NCI-H2196 (cell line): ENCODE measurements around the gene TXNDC12.
A peak's percentile ranks its signal among the peaks of the same experiment; 100 is the strongest.
"Not testable (repeated sequence)": the region's sequence is repeated elsewhere in the genome, so short reads cannot be mapped to it uniquely, and the experiment has no call there.

ENCODE experiments used
- DNase-seq: peaks from one replicate; lab custom pipeline; 2025; ENCODE audit not compliant: unreplicated experiment; lab: John Stamatoyannopoulos, UW

TXNDC12 gene

GRCh38 chr1:52049337-52049736 is 5.7 kb downstream of the TXNDC12 start:
- DNase-seq = not testable (repeated sequence)

GRCh38 chr1:52045666-52046195 is 9.3 kb downstream of the TXNDC12 start:
- not testable (repeated sequence) for DNase-seq

DNA sequence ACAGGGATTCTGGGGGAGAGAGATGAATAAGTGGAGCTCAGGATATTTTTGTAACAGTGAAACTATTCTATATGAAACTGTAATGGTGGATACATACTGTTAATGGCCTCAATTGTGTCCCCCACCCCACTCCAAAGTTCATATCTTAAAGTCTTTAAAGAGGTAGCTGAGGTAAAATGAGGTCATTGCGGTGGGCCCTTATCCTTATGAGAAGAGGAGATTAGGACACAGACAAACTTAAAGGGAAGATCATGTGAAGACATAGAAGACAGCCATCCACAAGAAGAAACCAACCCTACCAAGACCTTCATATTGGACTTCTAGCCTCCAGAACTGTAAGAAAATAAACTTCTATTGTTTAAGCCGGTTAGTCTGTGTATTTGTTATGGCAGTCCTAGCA is 9.8 kb downstream of the TXNDC12 start:
- DNase-seq = no peak

GRCh38 chr1:52041551-52042185 is 13.3 kb downstream of the TXNDC12 start:
- no peak for DNase-seq

- DNase-seq = no peak
Observed at GRCh38 chr1:52037909-52038308, 17.1 kb downstream of the TXNDC12 start.

DNA sequence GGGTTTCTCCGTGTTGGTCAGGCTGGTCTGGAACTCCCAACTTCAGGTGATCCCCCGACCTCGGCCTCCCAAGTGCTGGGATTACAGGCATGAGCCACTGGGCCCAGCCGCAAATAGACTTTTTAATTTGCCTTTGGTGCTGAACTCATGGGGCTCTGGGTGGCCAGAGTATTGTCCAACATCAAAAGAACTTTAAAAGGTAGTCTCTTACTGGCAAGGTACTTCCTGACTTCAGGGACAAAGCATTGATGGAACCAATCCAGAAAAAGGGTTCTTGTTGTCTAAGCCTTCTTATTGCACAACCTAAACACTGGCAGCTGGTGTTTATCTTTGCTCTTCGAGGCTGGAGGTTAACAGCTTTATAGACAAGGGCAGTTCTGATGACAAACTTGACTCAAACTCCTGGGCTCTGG is 17.6 kb downstream of the TXNDC12 start:
- DNase-seq = peak; percentile 82

- no peak for DNase-seq
Observed at GRCh38 chr1:52034050-52034384, 21.0 kb downstream of the TXNDC12 start.

- DNase-seq = peak; percentile 93
Observed at GRCh38 chr1:52033190-52034049, 21.6 kb downstream of the TXNDC12 start, which contains the start of gene KTI12. Gene KTI12 (minus strand): TSS chr1:52033810. CDS start chr1:52033761, 49 bp downstream.

- DNase-seq = no peak
Observed at GRCh38 chr1:52032785-52033131, 22.2 kb downstream of the TXNDC12 start.

GRCh38 chr1:52032124-52032784 is 22.7 kb downstream of the TXNDC12 start:
- no peak for DNase-seq

- not testable (repeated sequence) for DNase-seq
Observed at GRCh38 chr1:52028839-52029238, 26.2 kb downstream of the TXNDC12 start.

GRCh38 chr1:52028328-52028727 is 26.7 kb downstream of the TXNDC12 start:
- DNase-seq = no peak

DNA sequence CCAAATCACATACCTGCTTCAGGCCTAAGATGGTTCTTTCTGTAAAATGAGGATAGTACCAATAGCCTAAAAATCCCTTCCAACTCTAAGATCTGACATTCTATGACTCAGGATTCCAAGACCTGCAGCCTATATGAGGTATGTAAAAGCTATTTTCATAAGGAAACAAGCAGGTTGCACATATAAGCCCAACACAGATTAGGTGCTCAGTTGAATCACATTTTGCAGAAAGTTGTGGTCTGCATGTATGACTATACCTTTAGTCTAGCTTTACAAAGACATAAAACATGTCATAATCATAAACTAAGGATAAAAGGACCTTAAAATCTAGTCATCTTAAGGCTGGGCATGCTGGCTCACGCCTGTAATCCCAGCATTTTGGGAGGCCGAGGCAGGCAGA is 28.7 kb downstream of the TXNDC12 start:
- DNase-seq = no peak

DNA sequence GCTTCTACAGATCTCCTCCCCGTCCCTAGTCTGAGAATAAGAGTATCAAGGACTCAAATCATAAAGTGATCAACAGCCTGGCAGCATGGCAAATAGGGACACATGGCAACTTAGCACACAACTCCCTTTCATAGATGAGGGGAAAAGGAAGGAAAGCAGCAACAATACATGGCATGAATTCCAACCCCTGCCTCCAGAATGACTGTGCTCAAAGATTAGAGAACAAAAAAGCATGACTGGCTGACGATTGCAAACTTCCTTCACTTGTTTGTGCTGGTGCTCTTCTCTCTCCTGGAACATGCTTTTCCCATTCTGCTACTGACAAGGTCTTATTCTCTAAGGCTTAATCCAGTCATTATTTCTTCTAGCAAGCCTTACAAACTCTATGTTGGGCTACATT is 32.9 kb downstream of the TXNDC12 start:
- no peak for DNase-seq

- no peak for DNase-seq
Observed at GRCh38 chr1:52008071-52008809, 46.8 kb downstream of the TXNDC12 start.

- DNase-seq = no peak
Observed at GRCh38 chr1:52007215-52008002, 47.6 kb downstream of the TXNDC12 start.

DNA sequence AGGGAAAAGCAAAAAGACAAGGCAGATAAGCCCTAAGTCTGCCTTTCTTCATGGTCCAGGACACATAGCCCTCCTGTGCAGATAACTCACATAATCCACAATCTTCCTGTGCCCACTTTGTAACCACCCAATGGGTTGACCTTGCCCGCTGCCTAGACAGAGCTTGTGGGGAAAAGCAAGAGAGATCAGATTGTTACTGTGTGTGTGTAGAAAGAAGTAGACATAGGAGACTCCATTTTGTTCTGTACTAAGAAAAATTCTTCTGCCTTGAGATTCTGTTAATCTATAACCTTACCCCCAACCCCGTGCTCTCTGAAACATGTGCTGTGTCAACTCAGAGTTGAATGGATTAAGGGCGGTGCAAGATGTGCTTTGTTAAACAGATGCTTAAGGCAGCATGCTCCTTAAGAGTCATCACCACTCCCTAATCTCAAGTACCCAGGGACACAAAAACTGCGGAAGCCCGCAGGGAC is 48.9 kb downstream of the TXNDC12 start:
- not testable (repeated sequence) for DNase-seq

GRCh38 chr1:52005548-52005947 is 49.4 kb downstream of the TXNDC12 start:
- not testable (repeated sequence) for DNase-seq

- no peak for DNase-seq
Observed at GRCh38 chr1:52003877-52004276, 51.1 kb downstream of the TXNDC12 start.
